Caco-2 (cell line): Measurements from ENCODE around the gene CBFA2T2. TPM values are rescaled to one million over a fixed set of nuclear protein-coding genes. Genes with fewer than 3 reads are reported as not detected.
"Not testable (repeated sequence)": the region's sequence is repeated elsewhere in the genome, so short reads cannot be mapped to it uniquely, and the experiment has no call there.

Source experiments
- BruUV-seq: library from RNA; stranded (reverse); fragments of 400-500 nt; replicated peaks from 2 replicates; lab custom pipeline; 2021; lab: Mats Ljungman, UMichigan
- CTCF ChIA-PET: fragments of 300-600 bp; sonication (Branson Sonifier 250); formaldehyde crosslinking; loops from one replicate; lab custom pipeline; 2022; ENCODE audit warnings: antibody characterized with exemption; lab: Charles Lee
- POLR2A ChIA-PET: fragments of 300-600 bp; sonication (Branson Sonifier 250); formaldehyde crosslinking; loops from one replicate; lab custom pipeline; 2022; ENCODE audit warnings: antibody characterized with exemption; lab: Charles Lee
- DNase-seq, 2 experiments: peaks; one replicate each; pipeline versions ENCODE4 v3.0.0 to v3.0.0-alpha.2; 2020 to 2022
- H3K27me3 ChIP-seq: replicated peaks from 2 replicates; pipeline ENCODE4 v1.6.0; 2011; ENCODE audit warnings: low read length; ENCODE audit not compliant: control insufficient read depth, insufficient read depth
- H3K36me3 ChIP-seq: 2 replicates; pipeline ENCODE4 v1.5.1; 2011; ENCODE audit warnings: low read length; ENCODE audit not compliant: control insufficient read depth, insufficient read depth
- H3K4me1 ChIP-seq: fragments of 250-450 bp; sonication (Bioruptor Pico); 2 replicates; pipeline ENCODE4 v1.5.1; 2020; ENCODE audit warnings: mild to moderate bottlenecking
- H3K4me3 ChIP-seq: 2 replicates; pipeline ENCODE4 v1.5.1; 2011; ENCODE audit warnings: low read depth, mild to moderate bottlenecking, control low read depth, low read length
- H3K9me3 ChIP-seq: fragments of 250-450 bp; sonication (Bioruptor Pico); 2 replicates; pipeline ENCODE4 v1.5.1; 2020; ENCODE audit warnings: mild to moderate bottlenecking, moderate library complexity
- H3K27ac Mint-ChIP-seq: one replicate; pipeline ENCODE4 v1.8.0; 2022; ENCODE audit warnings: mixed read lengths; ENCODE audit not compliant: unreplicated experiment
- H3K27me3 Mint-ChIP-seq: one replicate; pipeline ENCODE4 v1.8.0; 2022; ENCODE audit warnings: mixed read lengths; ENCODE audit not compliant: insufficient read depth, unreplicated experiment
- H3K36me3 Mint-ChIP-seq: one replicate; pipeline ENCODE4 v1.8.0; 2022; ENCODE audit warnings: mild to moderate bottlenecking, mixed read lengths; ENCODE audit not compliant: insufficient read depth, unreplicated experiment
- H3K4me1 Mint-ChIP-seq: one replicate; pipeline ENCODE4 v1.8.0; 2022; ENCODE audit warnings: low read depth, mixed read lengths; ENCODE audit not compliant: unreplicated experiment
- H3K4me3 Mint-ChIP-seq: one replicate; pipeline ENCODE4 v1.8.0; 2022; ENCODE audit warnings: mild to moderate bottlenecking, moderate library complexity, mixed read lengths; ENCODE audit not compliant: unreplicated experiment
- H3K9me3 Mint-ChIP-seq: one replicate; pipeline ENCODE4 v1.8.0; 2022; ENCODE audit warnings: mixed read lengths; ENCODE audit not compliant: unreplicated experiment
- CTCF ChIP-seq, 2 experiments: fragments of 200-600 bp in 1 of 2; IDR thresholded peaks; 1 replicate in 1 of 2; 2 replicates in 1 of 2; pipeline versions ENCODE4 v1.5.1 to v1.8.0; 2011 to 2022; ENCODE audit warnings: antibody characterized with exemption in 1 of 2, control low read depth in 1 of 2, inconsistent platforms in 1 of 2, low read depth in 1 of 2, low read length in 1 of 2, mild to moderate bottlenecking in 1 of 2, moderate library complexity in 1 of 2; ENCODE audit not compliant: insufficient read depth in 1 of 2, severe bottlenecking in 1 of 2, unreplicated experiment in 1 of 2
- intact Hi-C: fragments of 100-400 bp; cut with micrococcal nuclease; formaldehyde crosslinking; loops from one replicate; pipeline ENCODE4 v1.10.0; 2022; ENCODE audit not compliant: unreplicated experiment
- total RNA-seq: library from RNA; stranded (reverse); gene quantifications from 2 replicates; pipeline ENCODE4 v1.2.3, GENCODE V29; 2022

CBFA2T2 gene
- total RNA-seq, 1 experiment from 2014 or later, result 30.6 TPM

GRCh38 chr20:33558348-33559144 lies 68.7 kb downstream of the CBFA2T2 start:
- Histone ChIP-seq H3K4me3 (no peak overlapping the region), H3K9me3 (no peaks in the 10 kb centered on the region), H3K4me1 (peaks cover 10% of the 10 kb centered on the region), H3K27me3 (no peaks in the 10 kb centered on the region), H3K36me3 (no peaks in the 10 kb centered on the region)
- Mint-ChIP-seq H3K9me3 (no peaks in the 10 kb centered on the region), H3K27me3 (no peaks in the 10 kb centered on the region), H3K36me3 (peaks cover 13% of the 10 kb centered on the region), H3K27ac (no peak overlapping the region), H3K4me3 (no peak overlapping the region), H3K4me1 (peaks cover 17% of the 10 kb centered on the region)
- DNase-seq, result no peak
- CTCF ChIA-PET, result interaction anchor here (0.5 kb wide), 1 partner anchor 142 kb away, joined by 3 read pairs; no protein-coding TSS in a partner anchor
- no TSS peak for BruUV-seq
- no peak for TF ChIP-seq CTCF (IDR thresholded peaks at IDR 0.05; ENCODE audit: insufficient read depth in 1 of 2, low read depth in 1 of 2, low read length in 1 of 2, severe bottlenecking in 1 of 2, unreplicated experiment in 1 of 2)
- intact Hi-C loops, result no loop called here
- POLR2A ChIA-PET, result no interaction called here

- Mint-ChIP-seq H3K36me3 (peaks cover 13% of the 10 kb centered on the region), H3K4me3 (no peak overlapping the region), H3K27me3 (no peaks in the 10 kb centered on the region), H3K4me1 (peaks cover 17% of the 10 kb centered on the region), H3K9me3 (no peaks in the 10 kb centered on the region), H3K27ac (no peak overlapping the region)
- Histone ChIP-seq H3K27me3 (no peaks in the 10 kb centered on the region), H3K4me1 (peaks cover 10% of the 10 kb centered on the region), H3K4me3 (no peak overlapping the region), H3K9me3 (no peaks in the 10 kb centered on the region), H3K36me3 (no peaks in the 10 kb centered on the region)
- intact Hi-C loops, result no loop called here
- no peak for DNase-seq
- TF ChIP-seq CTCF (IDR thresholded peaks at IDR 0.05; ENCODE audit: insufficient read depth in 1 of 2, low read depth in 1 of 2, low read length in 1 of 2, severe bottlenecking in 1 of 2, unreplicated experiment in 1 of 2), result no peak
- BruUV-seq, result no TSS peak
- ChIA-PET CTCF (no interaction called here), POLR2A (no interaction called here)
Observed at GRCh38 chr20:33559212-33559611, 69.3 kb downstream of the CBFA2T2 start.

- Histone ChIP-seq H3K4me1 (peaks cover 6% of the 10 kb centered on the region), H3K4me3 (no peak overlapping the region), H3K36me3 (no peaks in the 10 kb centered on the region), H3K9me3 (no peaks in the 10 kb centered on the region), H3K27me3 (no peaks in the 10 kb centered on the region)
- H3K4me1 Mint-ChIP-seq, result peaks cover 14% of the 10 kb centered on the region
- H3K9me3 Mint-ChIP-seq, result no peaks in the 10 kb centered on the region
- no peak overlapping the region for H3K27ac Mint-ChIP-seq
- CTCF ChIA-PET, result interaction anchor here (0.7 kb wide), 1 partner anchor 65 kb away, joined by 3 read pairs; no protein-coding TSS in a partner anchor
- H3K27me3 Mint-ChIP-seq, result no peaks in the 10 kb centered on the region
- POLR2A ChIA-PET, result no interaction called here
- intact Hi-C loops, result no loop called here
- no peak overlapping the region for H3K4me3 Mint-ChIP-seq
- no TSS peak for BruUV-seq
- DNase-seq, result no peak
- no peak for TF ChIP-seq CTCF (IDR thresholded peaks at IDR 0.05; ENCODE audit: insufficient read depth in 1 of 2, low read depth in 1 of 2, low read length in 1 of 2, severe bottlenecking in 1 of 2, unreplicated experiment in 1 of 2)
- H3K36me3 Mint-ChIP-seq, result peaks cover 13% of the 10 kb centered on the region
Observed at GRCh38 chr20:33560026-33560425, 70.1 kb downstream of the CBFA2T2 start.

- H3K27ac Mint-ChIP-seq, H3K4me3 ChIP-seq, H3K4me1 Mint-ChIP-seq, H3K4me1 ChIP-seq, intact Hi-C loops, H3K9me3 ChIP-seq, H3K36me3 ChIP-seq, H3K36me3 Mint-ChIP-seq, H3K9me3 Mint-ChIP-seq, H3K4me3 Mint-ChIP-seq, H3K27me3 ChIP-seq, BruUV-seq, DNase-seq, H3K27me3 Mint-ChIP-seq: not testable (repeated sequence)
- POLR2A ChIA-PET, result interaction anchor here (1.6 kb wide), 1 partner anchor 71 kb away, joined by 3 read pairs; the partner anchor contains the start of gene CBFA2T2
- CTCF ChIA-PET, result interaction anchor here (0.6 kb wide), 1 partner anchor 200 kb away, joined by 3 read pairs; no protein-coding TSS in a partner anchor
Observed at GRCh38 chr20:33561053-33561452, 71.2 kb downstream of the CBFA2T2 start.
